HCT116 (cell line): ENCODE data around the gene KIF7. TPM values are rescaled to one million over a fixed set of nuclear protein-coding genes. Genes with fewer than 3 reads are reported as not detected.
"Not testable (repeated sequence)": the region's sequence is repeated elsewhere in the genome, so short reads cannot be mapped to it uniquely, and the experiment has no call there.

ENCODE experiments used
- ATAC-seq: fragments of 200-7000 bp; cut with Tn5 transposase; 2 replicates; pipeline ENCODE4 v1.9.1; 2020; ENCODE audit warnings: mild to moderate bottlenecking, moderate library complexity
- BruUV-seq: library from RNA; stranded (reverse); fragments of 400-500 nt; replicated peaks from 2 replicates; lab custom pipeline; 2021; lab: Mats Ljungman, UMichigan
- CTCF ChIA-PET: fragments of 300-600 bp; sonication (Branson Sonifier 250); formaldehyde crosslinking; loops from one replicate; lab custom pipeline; 2021; ENCODE audit warnings: antibody characterized with exemption; lab: Charles Lee
- POLR2A ChIA-PET: fragments of 300-600, 350-600 bp; sonication (Branson Sonifier 250); formaldehyde crosslinking; loops from one replicate; lab custom pipeline; 2021; ENCODE audit warnings: antibody characterized with exemption; lab: Charles Lee
- RAD21 ChIA-PET, 2 experiments: fragments of 300-600 bp; sonication (Branson Sonifier 250); formaldehyde crosslinking; loops; one replicate each; lab custom pipeline; 2023; ENCODE audit warnings: low total read pairs in 2 of 2; ENCODE audit not compliant: uncharacterized antibody in 2 of 2, unreplicated experiment in 2 of 2, low non-redundant PET in 1 of 2; lab: Charles Lee
- DNase-seq: peaks from one replicate; pipeline ENCODE4 v3.0.0-alpha.2; 2010; ENCODE audit warnings: low read depth, low spot score
- H2AFZ ChIP-seq: fragments of 200-600 bp; shearing (Covaris generic), sonication (generic); 2 replicates; pipeline ENCODE4 v1.6.1; 2017; ENCODE audit warnings: low read depth, mixed run types, mixed read lengths, antibody characterized with exemption, low read length; ENCODE audit not compliant: poor library complexity, severe bottlenecking
- H3K27ac ChIP-seq: 2 replicates; pipeline ENCODE4 v1.5.1; 2012; ENCODE audit warnings: low read depth, low read length
- H3K27me3 ChIP-seq: fragments of 200-600 bp; sonication (generic); 2 replicates; pipeline ENCODE4 v1.6.1; 2016; ENCODE audit warnings: mixed run types, low read length, mixed read lengths; ENCODE audit not compliant: insufficient read depth
- H3K36me3 ChIP-seq, 2 experiments: fragments of 200-500 bp in 1 of 2; fragments of 200-600 bp in 1 of 2; sonication (Bioruptor generic) in 1 of 2; sonication (generic) in 1 of 2; 2 replicates each; pipeline versions ENCODE4 v1.5.1 to v1.6.1; 2014 to 2016; ENCODE audit warnings: low read length in 2 of 2, inconsistent platforms in 1 of 2, mixed read lengths in 1 of 2, mixed run types in 1 of 2; ENCODE audit not compliant: insufficient read depth in 2 of 2, control insufficient read depth in 1 of 2
- H3K4me1 ChIP-seq, 2 experiments: fragments of 200-600 bp in 1 of 2; sonication (generic) in 1 of 2; 2 replicates each; pipeline versions ENCODE4 v1.5.1 to v1.6.1; 2012 to 2017; ENCODE audit warnings: low read length in 2 of 2, inconsistent platforms in 1 of 2, mild to moderate bottlenecking in 1 of 2, mixed read lengths in 1 of 2, mixed run types in 1 of 2, moderate library complexity in 1 of 2; ENCODE audit not compliant: insufficient read depth in 2 of 2, control insufficient read depth in 1 of 2
- H3K4me2 ChIP-seq: fragments of 200-600 bp; sonication (generic); 2 replicates; pipeline ENCODE4 v1.6.1; 2017; ENCODE audit warnings: mixed run types, low read length, mixed read lengths
- H3K4me3 ChIP-seq, 2 experiments: fragments of 200-600 bp in 1 of 2; sonication (generic) in 1 of 2; replicated peaks in 1 of 2; 2 replicates each; pipeline ENCODE4 v1.5.1; 2011 to 2016; ENCODE audit warnings: low read length in 2 of 2, control low read depth in 1 of 2, low read depth in 1 of 2, mild to moderate bottlenecking in 1 of 2, mixed read lengths in 1 of 2, mixed run types in 1 of 2
- H3K79me2 ChIP-seq: fragments of 200-600 bp; sonication (generic); 2 replicates; pipeline ENCODE4 v1.6.1; 2017; ENCODE audit warnings: mild to moderate bottlenecking, mixed run types, low read length, moderate library complexity, mixed read lengths; ENCODE audit not compliant: insufficient read depth
- H3K9ac ChIP-seq: fragments of 200-600 bp; sonication (generic); 2 replicates; pipeline ENCODE4 v1.6.1; 2016; ENCODE audit warnings: low read length, mixed read lengths
- H3K9me2 ChIP-seq: fragments of 200-600 bp; sonication (generic), shearing (Covaris generic); 2 replicates; pipeline ENCODE4 v1.6.1; 2017; ENCODE audit warnings: mixed run types, mild to moderate bottlenecking, moderate library complexity; ENCODE audit not compliant: insufficient read depth
- H3K9me3 ChIP-seq, 2 experiments: fragments of 200-500 bp in 1 of 2; fragments of 200-600 bp in 1 of 2; sonication (Bioruptor generic) in 1 of 2; sonication (generic) in 1 of 2; 2 replicates each; pipeline ENCODE4 v1.6.1; 2014 to 2017; ENCODE audit warnings: low read length in 2 of 2, mixed read lengths in 2 of 2, inconsistent platforms in 1 of 2, low read depth in 1 of 2, mild to moderate bottlenecking in 1 of 2, mixed run types in 1 of 2, moderate library complexity in 1 of 2; ENCODE audit not compliant: control insufficient read depth in 1 of 2, insufficient read depth in 1 of 2
- H4K20me1 ChIP-seq: fragments of 200-600 bp; sonication (generic), shearing (Covaris generic); 2 replicates; pipeline ENCODE4 v1.6.1; 2017; ENCODE audit warnings: mixed run types, mild to moderate bottlenecking, moderate library complexity; ENCODE audit not compliant: insufficient read depth
- CBX3 ChIP-seq: IDR thresholded peaks from 2 replicates; pipeline ENCODE4 v1.6.1; 2012; ENCODE audit warnings: low read depth
- CTCF ChIP-seq, 3 experiments: fragments of 200-600 bp in 1 of 3; sonication (generic) in 1 of 3; IDR thresholded peaks in 2 of 3; conservative IDR thresholded peaks in 1 of 3; 2 replicates each; pipeline ENCODE4 v1.5.1; 2012 to 2017; ENCODE audit warnings: low read depth in 2 of 3, low read length in 2 of 3, antibody characterized with exemption in 1 of 3, borderline replicate concordance in 1 of 3, control low read depth in 1 of 3, mild to moderate bottlenecking in 1 of 3, mixed read lengths in 1 of 3, mixed run types in 1 of 3, moderate library complexity in 1 of 3; ENCODE audit not compliant: insufficient read depth in 1 of 3
- EGR1 ChIP-seq: IDR thresholded peaks from 2 replicates; pipeline ENCODE4 v1.6.1; 2012; ENCODE audit warnings: low read depth
- POLR2AphosphoS5 ChIP-seq: IDR thresholded peaks from 2 replicates; pipeline ENCODE4 v1.6.1; 2011; ENCODE audit warnings: mild to moderate bottlenecking, low read depth, low read length, moderate library complexity
- SIN3A ChIP-seq: IDR thresholded peaks from 2 replicates; pipeline ENCODE4 v1.6.1; 2012; ENCODE audit warnings: low read depth
- SP1 ChIP-seq: IDR thresholded peaks from 2 replicates; pipeline ENCODE4 v1.6.1; 2012; ENCODE audit warnings: low read depth
- SRF ChIP-seq: IDR thresholded peaks from 2 replicates; pipeline ENCODE4 v1.6.1; 2012; ENCODE audit warnings: low read depth
- TCF7L2 ChIP-seq: IDR thresholded peaks from 2 replicates; pipeline ENCODE4 v1.7.0; 2011; ENCODE audit warnings: borderline replicate concordance, inconsistent platforms; ENCODE audit not compliant: insufficient read depth, insufficient read length; ENCODE audit errors: extremely low read depth
- YY1 ChIP-seq: IDR thresholded peaks from 2 replicates; pipeline ENCODE4 v1.6.1; 2011; ENCODE audit warnings: low read length, low read depth, moderate library complexity, mild to moderate bottlenecking; ENCODE audit not compliant: insufficient replicate concordance; ENCODE audit errors: extremely low read depth
- ZNF274 ChIP-seq: fragments of 200-500 bp; sonication (Bioruptor generic); IDR thresholded peaks from 2 replicates; pipeline ENCODE4 v1.6.1; 2014; ENCODE audit warnings: mild to moderate bottlenecking, low read depth, low read length, inconsistent platforms
- intact Hi-C: fragments of 100-400 bp; cut with micrococcal nuclease; formaldehyde crosslinking; loops from 2 replicates; pipeline ENCODE4 v1.10.0; 2022
- total RNA-seq: library from RNA; stranded (reverse); gene quantifications from one replicate; pipeline ENCODE4 v1.2.1, GENCODE V29; 2021; ENCODE audit not compliant: unreplicated experiment

The KIF7 gene
- total RNA-seq, 1 experiment from 2014 or later, result 0.12 TPM

- H3K27ac ChIP-seq, POLR2A ChIA-PET, ATAC-seq, RAD21 ChIA-PET, H2AFZ ChIP-seq, H3K9me3 ChIP-seq, H3K9ac ChIP-seq, BruUV-seq, H4K20me1 ChIP-seq, H3K4me3 ChIP-seq, H3K27me3 ChIP-seq, H3K9me2 ChIP-seq, intact Hi-C loops, H3K4me2 ChIP-seq, CTCF ChIA-PET, DNase-seq: not testable (repeated sequence)
- Histone ChIP-seq H3K36me3 (peaks cover 44 to 50% of the 10 kb centered on the region in 2 experiments), H3K4me1 (peaks cover 8 to 12% of the 10 kb centered on the region in 2 experiments; a peak in 3 of 4 replicates), H3K79me2 (peaks cover 99% of the 10 kb centered on the region)
Observed at GRCh38 chr15:89580747-89581146, 74.5 kb downstream of the KIF7 start.

GRCh38 chr15:89578146-89578545 lies 77.1 kb downstream of the KIF7 start:
- Histone ChIP-seq H3K9me3 (no peaks in the 10 kb centered on the region), H3K4me2 (no peak overlapping the region), H3K9me2 (no peaks in the 10 kb centered on the region), H3K27me3 (no peaks in the 10 kb centered on the region), H3K27ac (no peak overlapping the region), H3K36me3 (peaks cover 21 to 31% of the 10 kb centered on the region in 2 experiments), H2AFZ (no peak overlapping the region), H4K20me1 (0 out of 2 replicates have a peak, but pooled peaks cover 5% of the 10 kb centered on the region), H3K4me1 (peaks cover 11 to 18% of the 10 kb centered on the region in 2 experiments; a peak in 3 of 4 replicates), H3K4me3 (no peak overlapping the region), H3K79me2 (peaks cover 78% of the 10 kb centered on the region), H3K9ac (no peak overlapping the region)
- intact Hi-C loops, result no loop called here
- ATAC-seq (no peak), DNase-seq (no peak)
- RAD21 ChIA-PET, result no interaction called here
- CTCF ChIA-PET, result no interaction called here
- POLR2A ChIA-PET, result no interaction called here
- no TSS peak for BruUV-seq
- TF ChIP-seq ZNF274 (no peak), YY1 (no peak), CTCF (IDR thresholded peaks at IDR 0.05 in 2 of 3, conservative IDR thresholded peaks at IDR 0.05 in 1 of 3; ENCODE audit: borderline replicate concordance in 1 of 3, insufficient read depth in 1 of 3, low read depth in 2 of 3, low read length in 2 of 3) (no peak), CBX3 (no peak), SP1 (no peak), POLR2AphosphoS5 (no peak), SIN3A (no peak), SRF (no peak), TCF7L2 (no peak), EGR1 (no peak)

Other genes with a start within 250 kb of the KIF7 start
- gene RHCG, start 158.9 kb downstream of the KIF7 start, total RNA-seq, result not detected
- 24.8 TPM for gene TICRR, start 80.0 kb downstream of the KIF7 start, total RNA-seq
- gene PLIN1, start 23.9 kb upstream of the KIF7 start, total RNA-seq, result 0.32 TPM
- gene PEX11A, start 35.3 kb upstream of the KIF7 start, total RNA-seq, result 7.1 TPM
- gene WDR93, start 35.3 kb upstream of the KIF7 start, total RNA-seq, result 0.42 TPM
- gene MESP1, start 95.8 kb upstream of the KIF7 start, total RNA-seq, result 8.8 TPM
- gene MESP2, start 120.9 kb upstream of the KIF7 start, total RNA-seq, result 0.20 TPM
- 1.5 TPM for gene ANPEP, start 159.4 kb upstream of the KIF7 start, total RNA-seq
- gene AP3S2, start 238.5 kb upstream of the KIF7 start, total RNA-seq, result 23.3 TPM